Suprapubic skin (tissue), 4 donors: ENCODE measurements around the gene POLL. TPM values are rescaled to one million over a fixed set of nuclear protein-coding genes. Genes with fewer than 3 reads are reported as not detected.

Experiments
- DNase-seq, 2 donors: peaks; one replicate each; pipeline ENCODE4 v3.0.0-alpha.2; 2019; ENCODE audit warnings: low spot score in 2 of 2
- H3K27ac ChIP-seq: fragments of 200-600 bp; sonication (generic); one replicate; pipeline ENCODE4 v1.5.1; 2019
- H3K27me3 ChIP-seq: fragments of 200-600 bp; sonication (generic); one replicate; pipeline ENCODE4 v1.5.1; 2019
- H3K36me3 ChIP-seq: fragments of 200-600 bp; sonication (generic); one replicate; pipeline ENCODE4 v1.5.1; 2019
- H3K4me1 ChIP-seq: fragments of 200-600 bp; sonication (generic); one replicate; pipeline ENCODE4 v1.5.1; 2019
- H3K4me3 ChIP-seq: fragments of 200-600 bp; sonication (generic); one replicate; pipeline ENCODE4 v1.5.1; 2019; ENCODE audit warnings: mild to moderate bottlenecking
- H3K9me3 ChIP-seq: fragments of 200-600 bp; sonication (generic); one replicate; pipeline ENCODE4 v1.5.1; 2019
- EP300 ChIP-seq: sonication (generic); formaldehyde crosslinking; IDR thresholded peaks from one replicate; pipeline ENCODE4 v1.6.1; 2017; ENCODE audit warnings: antibody characterized with exemption
- POLR2A ChIP-seq, 2 donors: fragments of 450-650 bp; IDR thresholded peaks; one replicate each; pipeline ENCODE4 v1.6.1; 2017; ENCODE audit warnings: antibody characterized with exemption in 2 of 2, mild to moderate bottlenecking in 2 of 2, moderate library complexity in 2 of 2
- POLR2AphosphoS5 ChIP-seq, 3 donors: sonication (generic); formaldehyde crosslinking; IDR thresholded peaks; one replicate each; pipeline ENCODE4 v1.6.1; 2017; ENCODE audit warnings: antibody characterized with exemption in 3 of 3
- WGBS: methylation state at CpG from one replicate; pipeline ENCODE4 v1.1.5; 2018; 5-methylcytosine and 5-hydroxymethylcytosine counted together
- total RNA-seq, 4 donors: library from RNA; depleted of rRNA; stranded (reverse); fragments of >200 nt; gene quantifications; one replicate each; pipeline ENCODE4 v1.1.0, GENCODE V29; 2016
- TF ChIP-seq, protein P1 (sequence below), 2 donors: fragments of 200-600 bp in 1 of 2; fragments of 450-650 bp in 1 of 2; sonication (generic) in 1 of 2; IDR thresholded peaks; one replicate each; pipeline ENCODE4 v1.5.1; 2016 to 2019; ENCODE audit warnings: antibody characterized with exemption in 2 of 2, mild to moderate bottlenecking in 1 of 2, moderate library complexity in 1 of 2

POLL gene
- total RNA-seq, 4 donors from 2014 or later = 13.5 to 32.3 (median 20.6) TPM

DNA sequence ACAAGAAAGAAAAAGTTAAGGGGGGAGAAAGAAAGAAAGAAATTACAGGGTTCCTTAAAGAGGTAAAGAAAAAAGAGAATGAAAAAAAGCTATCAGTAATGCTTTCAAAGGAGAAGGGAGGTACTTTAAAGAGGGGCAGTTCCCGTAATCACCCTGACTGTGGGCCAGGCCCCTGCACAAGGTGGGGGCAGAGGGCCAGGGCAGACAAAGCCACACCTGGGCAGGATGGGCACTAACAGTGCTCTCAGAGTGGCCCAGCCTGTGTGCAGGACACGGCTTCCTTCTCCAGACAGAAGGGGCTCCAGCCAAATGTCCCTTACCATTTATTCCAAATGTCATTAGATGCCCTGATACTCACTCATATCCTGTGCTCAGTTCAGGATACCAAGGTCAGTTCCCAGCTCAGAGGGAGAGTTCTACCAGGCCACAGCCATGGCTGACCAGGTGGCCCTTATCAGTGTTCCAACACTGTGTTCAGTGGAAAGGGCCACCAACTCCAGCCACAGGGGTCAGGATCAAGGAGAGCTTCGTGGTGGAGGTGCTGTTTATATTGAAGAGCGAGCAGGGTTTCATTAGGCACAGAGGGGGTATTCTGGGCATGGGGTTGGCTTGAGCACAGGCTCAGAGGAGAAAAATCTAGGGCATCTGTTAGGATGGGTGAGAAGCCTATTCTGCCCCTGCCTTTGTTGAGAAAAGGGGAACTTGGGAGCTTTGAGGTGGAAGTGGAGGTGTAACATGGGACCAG is 29.9 kb upstream of the POLL start:
- Histone ChIP-seq H3K36me3 (peaks cover 44% of the 10 kb centered on the region), H3K4me3 (no peak overlapping the region), H3K27me3 (no peaks in the 10 kb centered on the region), H3K27ac (no peak overlapping the region), H3K9me3 (no peaks in the 10 kb centered on the region), H3K4me1 (peaks cover 3% of the 10 kb centered on the region)
- DNase-seq = no peak
- WGBS = 96% methylated on average over 4 of the region's 4 CpGs
- no peak for TF ChIP-seq POLR2A (IDR thresholded peaks at IDR 0.05)
- no peak for TF ChIP-seq POLR2AphosphoS5 (IDR thresholded peaks at IDR 0.05)
- TF ChIP-seq, protein P1, sequence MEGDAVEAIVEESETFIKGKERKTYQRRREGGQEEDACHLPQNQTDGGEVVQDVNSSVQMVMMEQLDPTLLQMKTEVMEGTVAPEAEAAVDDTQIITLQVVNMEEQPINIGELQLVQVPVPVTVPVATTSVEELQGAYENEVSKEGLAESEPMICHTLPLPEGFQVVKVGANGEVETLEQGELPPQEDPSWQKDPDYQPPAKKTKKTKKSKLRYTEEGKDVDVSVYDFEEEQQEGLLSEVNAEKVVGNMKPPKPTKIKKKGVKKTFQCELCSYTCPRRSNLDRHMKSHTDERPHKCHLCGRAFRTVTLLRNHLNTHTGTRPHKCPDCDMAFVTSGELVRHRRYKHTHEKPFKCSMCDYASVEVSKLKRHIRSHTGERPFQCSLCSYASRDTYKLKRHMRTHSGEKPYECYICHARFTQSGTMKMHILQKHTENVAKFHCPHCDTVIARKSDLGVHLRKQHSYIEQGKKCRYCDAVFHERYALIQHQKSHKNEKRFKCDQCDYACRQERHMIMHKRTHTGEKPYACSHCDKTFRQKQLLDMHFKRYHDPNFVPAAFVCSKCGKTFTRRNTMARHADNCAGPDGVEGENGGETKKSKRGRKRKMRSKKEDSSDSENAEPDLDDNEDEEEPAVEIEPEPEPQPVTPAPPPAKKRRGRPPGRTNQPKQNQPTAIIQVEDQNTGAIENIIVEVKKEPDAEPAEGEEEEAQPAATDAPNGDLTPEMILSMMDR (IDR thresholded peaks at IDR 0.05) = no peak
- no peak for TF ChIP-seq EP300

DNA sequence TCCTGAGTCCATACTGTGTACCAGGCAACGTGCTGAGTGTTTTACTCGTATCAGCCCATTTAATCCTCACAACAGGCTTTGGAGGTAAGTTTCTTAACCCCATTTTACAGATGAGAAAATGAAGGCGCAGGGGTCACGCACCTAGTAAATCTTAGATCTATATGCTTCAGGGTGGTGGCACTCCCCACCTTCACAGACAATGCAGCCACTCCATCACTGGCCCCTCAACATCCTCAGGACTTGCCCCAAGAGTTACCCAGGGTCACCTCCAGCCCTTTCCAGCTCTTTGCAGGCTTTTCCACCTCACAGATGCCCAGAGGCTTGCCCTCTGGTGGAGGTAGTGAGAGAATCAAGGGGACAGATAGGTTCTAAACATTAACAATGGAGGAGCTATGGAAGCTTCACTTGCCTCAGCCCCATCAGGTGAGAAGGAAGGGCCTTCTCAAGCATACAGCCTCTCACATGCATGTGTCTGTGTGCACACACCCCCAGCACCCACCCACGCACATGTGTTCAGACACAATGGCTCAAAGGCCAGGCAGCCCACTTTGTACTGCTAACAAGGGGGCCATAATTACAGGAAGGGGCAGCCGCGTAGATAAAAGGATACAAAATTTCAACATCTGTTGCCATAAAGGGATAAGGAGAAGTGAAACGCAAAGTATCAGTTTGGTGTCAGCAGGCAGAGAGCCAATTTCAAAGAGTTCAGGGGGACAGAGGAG is 29.2 kb upstream of the POLL start:
- H3K4me1 ChIP-seq = peaks cover 3% of the 10 kb centered on the region
- H3K27ac ChIP-seq = no peak overlapping the region
- no peaks in the 10 kb centered on the region for H3K9me3 ChIP-seq
- no peaks in the 10 kb centered on the region for H3K27me3 ChIP-seq
- no peak overlapping the region for H3K4me3 ChIP-seq
- H3K36me3 ChIP-seq = peaks cover 48% of the 10 kb centered on the region
- TF ChIP-seq EP300 (no peak), POLR2A (IDR thresholded peaks at IDR 0.05) (no peak), POLR2AphosphoS5 (IDR thresholded peaks at IDR 0.05) (no peak)
- TF ChIP-seq, protein P1 (IDR thresholded peaks at IDR 0.05) = no peak
- whole genome bisulfite sequencing = 85% methylated on average over 8 of the region's 8 CpGs
- no peak for DNase-seq

DNA sequence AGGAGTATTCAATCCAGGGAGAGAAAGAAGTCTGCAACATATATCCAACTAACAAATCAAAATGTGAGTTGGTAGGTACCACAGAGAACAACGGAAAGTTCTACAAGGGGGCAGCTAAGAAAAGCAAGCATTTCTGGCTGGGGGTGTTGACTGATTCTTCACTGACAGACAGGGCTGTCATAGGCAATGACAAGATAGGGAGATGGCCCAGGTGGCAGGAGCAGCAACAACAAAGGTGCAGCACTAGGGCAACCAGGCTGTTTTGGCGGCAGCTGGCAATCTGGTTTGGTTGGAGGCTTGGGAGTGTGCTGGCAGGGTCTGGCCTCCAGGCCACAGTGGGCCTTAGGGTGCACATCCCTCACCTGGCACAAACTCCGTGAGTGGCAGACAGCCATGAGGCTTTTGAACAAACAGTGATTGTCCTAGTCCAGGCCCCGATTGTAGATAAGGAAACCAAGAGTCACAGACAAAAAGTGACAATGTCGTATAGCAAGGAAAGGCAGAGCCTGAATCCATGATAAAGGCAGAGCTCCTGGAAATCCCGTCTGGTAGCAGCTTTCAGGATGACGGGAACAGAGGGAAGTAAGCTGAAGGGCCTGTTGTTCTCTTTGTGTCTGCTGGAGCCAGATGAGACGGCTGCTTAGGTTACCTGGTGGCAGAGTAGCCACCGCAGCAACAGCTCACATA is 28.5 kb upstream of the POLL start:
- no peak for DNase-seq
- Histone ChIP-seq H3K4me1 (no peaks in the 10 kb centered on the region), H3K27me3 (no peaks in the 10 kb centered on the region), H3K36me3 (peaks cover 48% of the 10 kb centered on the region), H3K27ac (no peak overlapping the region), H3K4me3 (no peak overlapping the region), H3K9me3 (no peaks in the 10 kb centered on the region)
- TF ChIP-seq EP300 (no peak), POLR2A (IDR thresholded peaks at IDR 0.05) (no peak), POLR2AphosphoS5 (IDR thresholded peaks at IDR 0.05) (no peak)
- TF ChIP-seq, protein P1 (IDR thresholded peaks at IDR 0.05) = no peak
- 71% methylated on average over 9 of the region's 9 CpGs for WGBS

DNA sequence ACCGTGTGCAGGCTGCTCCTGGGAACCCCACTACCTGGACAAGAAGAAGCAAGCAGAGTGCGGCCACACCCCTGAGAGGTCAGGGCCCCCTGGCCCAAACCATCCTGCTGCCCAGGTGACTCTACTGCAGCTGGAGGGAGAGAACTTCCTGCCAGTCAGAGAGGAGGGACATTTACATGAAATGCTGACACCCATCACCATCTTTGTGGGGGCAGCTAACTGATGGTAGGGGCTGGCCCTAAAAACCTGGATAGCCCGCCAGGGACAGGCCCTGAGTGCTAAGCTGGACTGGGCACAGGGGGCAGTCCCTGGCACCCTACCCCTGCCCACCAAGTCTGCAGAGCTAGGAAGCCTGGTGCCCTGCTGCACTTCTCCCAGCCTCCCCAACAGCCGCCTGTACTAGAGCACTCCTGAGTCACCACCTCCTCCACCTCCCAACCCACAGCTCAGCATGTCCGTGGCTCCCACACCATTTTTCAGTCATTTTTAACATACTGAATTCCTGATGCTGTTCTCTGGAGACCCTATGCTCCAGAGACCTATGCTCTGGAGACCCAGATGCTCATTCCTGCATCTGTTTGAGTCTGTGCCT is 27.6 kb upstream of the POLL start:
- 91% methylated on average over 3 of the region's 5 CpGs for WGBS
- DNase-seq = no peak
- H3K4me1 ChIP-seq = no peaks in the 10 kb centered on the region
- peaks cover 54% of the 10 kb centered on the region for H3K36me3 ChIP-seq
- TF ChIP-seq POLR2A (IDR thresholded peaks at IDR 0.05) = no peak
- TF ChIP-seq EP300 = no peak
- no peak for TF ChIP-seq POLR2AphosphoS5 (IDR thresholded peaks at IDR 0.05)
- TF ChIP-seq, protein P1 (IDR thresholded peaks at IDR 0.05) = no peak
- H3K4me3 ChIP-seq = no peak overlapping the region
- H3K9me3 ChIP-seq = no peaks in the 10 kb centered on the region
- H3K27me3 ChIP-seq = no peaks in the 10 kb centered on the region
- no peak overlapping the region for H3K27ac ChIP-seq
